Measurements from ENCODE around the gene NUDT22. TPM values are rescaled to one million over a fixed set of nuclear protein-coding genes. Genes with fewer than 3 reads are reported as not detected.

NUDT22 gene
- polyA plus RNA-seq, 1 donor (not counting 4 experiments of a cell fraction or from before 2014, with no cell fraction given), result 31.1 TPM

DNA sequence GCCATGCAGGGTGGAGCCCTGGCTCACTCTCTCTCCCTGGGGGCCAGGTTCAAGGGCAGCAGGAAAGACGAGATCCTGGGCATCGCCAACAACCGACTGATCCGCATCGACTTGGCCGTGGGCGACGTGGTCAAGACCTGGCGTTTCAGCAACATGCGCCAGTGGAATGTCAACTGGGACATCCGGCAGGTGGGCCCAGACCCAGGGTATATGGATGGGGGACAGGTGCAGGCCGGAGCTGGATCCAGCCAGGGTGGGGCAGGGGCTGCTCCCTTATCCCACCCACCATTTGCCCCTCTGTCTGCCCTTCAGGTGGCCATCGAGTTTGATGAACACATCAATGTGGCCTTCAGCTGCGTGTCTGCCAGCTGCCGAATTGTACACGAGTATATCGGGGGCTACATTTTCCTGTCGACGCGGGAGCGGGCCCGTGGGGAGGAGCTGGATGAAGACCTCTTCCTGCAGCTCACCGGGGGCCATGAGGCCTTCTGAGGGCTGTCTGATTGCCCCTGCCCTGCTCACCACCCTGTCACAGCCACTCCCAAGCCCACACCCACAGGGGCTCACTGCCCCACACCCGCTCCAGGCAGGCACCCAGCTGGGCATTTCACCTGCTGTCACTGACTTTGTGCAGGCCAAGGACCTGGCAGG lies 2.9 kb upstream of the NUDT22 start:
- FAIRE-seq, result no peak

DNA sequence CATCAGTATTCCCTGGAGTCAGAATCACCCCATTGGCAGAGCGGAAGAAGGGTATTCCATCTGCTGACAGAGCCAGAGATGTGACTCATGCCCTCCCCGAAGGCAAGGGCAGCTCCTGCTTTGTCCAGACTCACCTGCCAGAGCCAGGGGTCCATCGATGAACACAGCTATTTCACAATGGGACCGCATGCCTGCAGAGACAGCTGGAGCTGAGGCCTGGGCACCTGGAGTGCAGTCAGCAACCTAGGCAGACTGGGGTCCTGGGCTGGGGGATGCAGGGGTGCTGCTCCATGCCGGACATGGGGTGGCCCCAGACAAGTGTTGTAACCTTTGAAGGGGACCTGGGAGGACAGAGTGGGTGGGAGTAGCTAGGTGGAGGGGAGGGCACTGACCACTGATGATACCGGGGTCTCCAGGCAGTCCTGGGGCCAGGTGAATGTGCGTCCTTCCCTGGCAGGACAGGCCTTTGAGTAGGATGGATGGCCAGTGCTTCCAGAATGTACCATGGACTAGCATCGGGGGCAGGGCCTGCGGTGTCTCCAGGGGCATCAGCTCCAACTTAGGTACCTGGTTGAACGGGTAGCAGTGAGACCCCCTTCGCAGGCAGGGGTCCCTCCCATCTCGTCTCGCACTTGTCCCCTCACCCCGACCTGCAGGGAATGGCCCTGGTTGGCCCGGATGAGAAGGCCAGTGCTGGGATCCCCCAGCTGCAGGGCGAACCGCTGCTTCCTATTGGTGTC lies 1.8 kb upstream of the NUDT22 start:
- Histone ChIP-seq H3K9me3 (ENCODE audit: control insufficient read depth, low read depth, low read length) (no peaks in the 10 kb centered on the region), H3K4me2 (ENCODE audit: control insufficient read depth, extremely low read depth, insufficient read depth, low read depth, low read length) (peak overlapping the region; percentile 27), H3K36me3 (ENCODE audit: control insufficient read depth in 2 of 2, extremely low read depth in 1 of 2, insufficient read depth in 2 of 2, low read length in 2 of 2) (peaks cover 2 to 4% of the 10 kb centered on the region in 2 experiments), H3K27ac (ENCODE audit: control insufficient read depth, insufficient read depth, low read length) (no peak overlapping the region), H2AFZ (ENCODE audit: control insufficient read depth, low read length) (no peak overlapping the region), H3K27me3 (ENCODE audit: control insufficient read depth, extremely low read depth, insufficient read depth, low read length) (no peaks in the 10 kb centered on the region), H4K20me1 (ENCODE audit: control insufficient read depth, extremely low read depth, insufficient read depth, low read length) (no peaks in the 10 kb centered on the region), H3K9me1 (ENCODE audit: control insufficient read depth, extremely low read depth, insufficient read depth, low read length) (no peaks in the 10 kb centered on the region), H3K79me2 (ENCODE audit: control insufficient read depth, insufficient read depth, low read length) (peaks cover 18% of the 10 kb centered on the region), H3K9ac (ENCODE audit: control insufficient read depth, extremely low read depth, insufficient read depth, low read length) (no peak overlapping the region), H3K4me1 (ENCODE audit: control insufficient read depth, extremely low read depth, insufficient read depth, low read length) (peaks cover 29% of the 10 kb centered on the region), H3K4me3 (ENCODE audit: control insufficient read depth in 2 of 3, extremely low read depth in 1 of 3, insufficient read depth in 2 of 3, low read depth in 1 of 3, low read length in 3 of 3) (no peak overlapping the region)
- FAIRE-seq (no peak), DNase-seq (ENCODE audit: low read depth, low spot score) (no peak)
- dilution Hi-C loops (cut with MboI; ENCODE audit: extremely low pct_ligation_motif_present, low sequenced_read_pairs), result no loop called here
- TF ChIP-seq EZH2 (IDR thresholded peaks at IDR 0.05; ENCODE audit: low read length), result no peak
- TF ChIP-seq, protein P1, sequence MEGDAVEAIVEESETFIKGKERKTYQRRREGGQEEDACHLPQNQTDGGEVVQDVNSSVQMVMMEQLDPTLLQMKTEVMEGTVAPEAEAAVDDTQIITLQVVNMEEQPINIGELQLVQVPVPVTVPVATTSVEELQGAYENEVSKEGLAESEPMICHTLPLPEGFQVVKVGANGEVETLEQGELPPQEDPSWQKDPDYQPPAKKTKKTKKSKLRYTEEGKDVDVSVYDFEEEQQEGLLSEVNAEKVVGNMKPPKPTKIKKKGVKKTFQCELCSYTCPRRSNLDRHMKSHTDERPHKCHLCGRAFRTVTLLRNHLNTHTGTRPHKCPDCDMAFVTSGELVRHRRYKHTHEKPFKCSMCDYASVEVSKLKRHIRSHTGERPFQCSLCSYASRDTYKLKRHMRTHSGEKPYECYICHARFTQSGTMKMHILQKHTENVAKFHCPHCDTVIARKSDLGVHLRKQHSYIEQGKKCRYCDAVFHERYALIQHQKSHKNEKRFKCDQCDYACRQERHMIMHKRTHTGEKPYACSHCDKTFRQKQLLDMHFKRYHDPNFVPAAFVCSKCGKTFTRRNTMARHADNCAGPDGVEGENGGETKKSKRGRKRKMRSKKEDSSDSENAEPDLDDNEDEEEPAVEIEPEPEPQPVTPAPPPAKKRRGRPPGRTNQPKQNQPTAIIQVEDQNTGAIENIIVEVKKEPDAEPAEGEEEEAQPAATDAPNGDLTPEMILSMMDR (optimal IDR thresholded peaks at IDR 0.05 in 1 of 3, IDR thresholded peaks at IDR 0.05 in 1 of 3, conservative IDR thresholded peaks at IDR 0.05 in 1 of 3; ENCODE audit: extremely low read depth in 1 of 3, insufficient read depth in 2 of 3, low read length in 3 of 3), result no peak

More for the DNA sequence above, 2.9 kb upstream of the NUDT22 start:
- H3K36me3 ChIP-seq (ENCODE audit: control insufficient read depth in 2 of 2, extremely low read depth in 1 of 2, insufficient read depth in 2 of 2, low read length in 2 of 2), result peaks cover 2 to 4% of the 10 kb centered on the region in 2 experiments
- peaks cover 18% of the 10 kb centered on the region for H3K79me2 ChIP-seq (ENCODE audit: control insufficient read depth, insufficient read depth, low read length)
- no peak overlapping the region for H3K4me2 ChIP-seq (ENCODE audit: control insufficient read depth, extremely low read depth, insufficient read depth, low read depth, low read length)
- peaks cover 29% of the 10 kb centered on the region for H3K4me1 ChIP-seq (ENCODE audit: control insufficient read depth, extremely low read depth, insufficient read depth, low read length)
- no peak overlapping the region for H3K27ac ChIP-seq (ENCODE audit: control insufficient read depth, insufficient read depth, low read length)
- no peaks in the 10 kb centered on the region for H3K9me1 ChIP-seq (ENCODE audit: control insufficient read depth, extremely low read depth, insufficient read depth, low read length)
- no peaks in the 10 kb centered on the region for H3K27me3 ChIP-seq (ENCODE audit: control insufficient read depth, extremely low read depth, insufficient read depth, low read length)
- H3K9me3 ChIP-seq (ENCODE audit: control insufficient read depth, low read depth, low read length), result no peaks in the 10 kb centered on the region
- dilution Hi-C loops (cut with MboI; ENCODE audit: extremely low pct_ligation_motif_present, low sequenced_read_pairs), result no loop called here
- H3K4me3 ChIP-seq (ENCODE audit: control insufficient read depth in 2 of 3, extremely low read depth in 1 of 3, insufficient read depth in 2 of 3, low read depth in 1 of 3, low read length in 3 of 3), result no peak overlapping the region
- no peak for TF ChIP-seq EZH2 (IDR thresholded peaks at IDR 0.05; ENCODE audit: low read length)
- TF ChIP-seq, protein P1 (optimal IDR thresholded peaks at IDR 0.05 in 1 of 3, IDR thresholded peaks at IDR 0.05 in 1 of 3, conservative IDR thresholded peaks at IDR 0.05 in 1 of 3; ENCODE audit: extremely low read depth in 1 of 3, insufficient read depth in 2 of 3, low read length in 3 of 3), result no peak
- H3K9ac ChIP-seq (ENCODE audit: control insufficient read depth, extremely low read depth, insufficient read depth, low read length), result no peak overlapping the region
- no peaks in the 10 kb centered on the region for H4K20me1 ChIP-seq (ENCODE audit: control insufficient read depth, extremely low read depth, insufficient read depth, low read length)
- H2AFZ ChIP-seq (ENCODE audit: control insufficient read depth, low read length), result no peak overlapping the region
- no peak for DNase-seq (ENCODE audit: low read depth, low spot score)
